ENCODE results near the gene SLC26A9.

GRCh38 chr1:205930799-205931281, 12.4 kb downstream of the SLC26A9 start:
- TF ChIP-seq NR2C2 (CRISPR knock-in tag; IDR thresholded peaks at IDR 0.05) (no peak), CTCF (IDR thresholded peaks at IDR 0.05) (no peak), SMAD4 (CRISPR knock-in tag; IDR thresholded peaks at IDR 0.05) (no peak), ZNF138 (CRISPR knock-in tag; conservative IDR thresholded peaks at IDR 0.05) (no peak), SMAD3 (CRISPR knock-in tag; IDR thresholded peaks at IDR 0.05; ENCODE audit: borderline replicate concordance) (no peak), MXD4 (CRISPR knock-in tag; IDR thresholded peaks at IDR 0.05; ENCODE audit: borderline replicate concordance) (no peak), PREB (CRISPR knock-in tag; IDR thresholded peaks at IDR 0.05; ENCODE audit: borderline replicate concordance) (no peak), ZNF232 (CRISPR knock-in tag; IDR thresholded peaks at IDR 0.05) (no peak), CBFB (CRISPR knock-in tag; IDR thresholded peaks at IDR 0.05; ENCODE audit: low read depth) (no peak), USF2 (CRISPR knock-in tag; IDR thresholded peaks at IDR 0.05) (no peak), ZNF416 (CRISPR knock-in tag; IDR thresholded peaks at IDR 0.05) (no peak)
